Spleen (tissue), 11 donors: Measurements from ENCODE around the gene FILIP1. TPM values are rescaled to one million over a fixed set of nuclear protein-coding genes. Genes with fewer than 3 reads are reported as not detected.

ENCODE experiments used
- DNase-seq: peaks from one replicate; pipeline ENCODE4 v3.0.0-alpha.2; 2020
- H3K27ac ChIP-seq, 8 donors: fragments of 200-600 bp; sonication (generic) in 7 of 8; 1 replicate in 4 of 8; 2 replicates in 4 of 8; pipeline versions ENCODE4 v1.5.0 to v1.8.0; 2016 to 2021; ENCODE audit warnings: inconsistent platforms in 4 of 8, mild to moderate bottlenecking in 4 of 8, moderate library complexity in 1 of 8
- H3K27me3 ChIP-seq, 7 donors: fragments of 200-600 bp; sonication (generic) in 6 of 7; replicated peaks in 1 of 7; 1 replicate in 4 of 7; 2 replicates in 3 of 7; pipeline versions ENCODE4 v1.5.0 to v1.8.0; 2016 to 2021; ENCODE audit warnings: inconsistent platforms in 3 of 7, mild to moderate bottlenecking in 1 of 7
- H3K36me3 ChIP-seq, 6 donors: fragments of 200-600 bp; sonication (generic) in 5 of 6; 1 replicate in 4 of 6; 2 replicates in 2 of 6; pipeline versions ENCODE4 v1.5.0 to v1.8.0; 2016 to 2021; ENCODE audit warnings: inconsistent platforms in 2 of 6
- H3K4me1 ChIP-seq, 6 donors: fragments of 200-600 bp; sonication (generic) in 5 of 6; 1 replicate in 3 of 6; 2 replicates in 3 of 6; pipeline versions ENCODE4 v1.5.0 to v1.8.0; 2016 to 2021; ENCODE audit warnings: inconsistent platforms in 3 of 6
- H3K4me3 ChIP-seq, 8 donors: fragments of 200-600 bp; sonication (generic) in 7 of 8; 1 replicate in 4 of 8; 2 replicates in 4 of 8; pipeline versions ENCODE4 v1.5.0 to v1.8.0; 2016 to 2021; ENCODE audit warnings: inconsistent platforms in 4 of 8, mild to moderate bottlenecking in 4 of 8, moderate library complexity in 2 of 8
- H3K9me3 ChIP-seq, 8 donors: fragments of 200-600 bp; sonication (generic) in 7 of 8; 1 replicate in 4 of 8; 2 replicates in 4 of 8; pipeline versions ENCODE4 v1.5.0 to v1.8.0; 2016 to 2021; ENCODE audit warnings: inconsistent platforms in 4 of 8
- CTCF ChIP-seq, 11 experiments: fragments of 200-600 bp in 7 of 11; fragments of 450-650 bp in 4 of 11; sonication (generic) in 4 of 11; IDR thresholded peaks in 8 of 11; conservative IDR thresholded peaks in 3 of 11; 1 replicate in 7 of 11; 2 replicates in 4 of 11; pipeline versions ENCODE4 v1.4.0 to v1.8.0; 2016 to 2021; ENCODE audit warnings: antibody characterized with exemption in 11 of 11, inconsistent platforms in 4 of 11, mild to moderate bottlenecking in 1 of 11
- POLR2A ChIP-seq, 3 donors: fragments of 450-650 bp; IDR thresholded peaks; one replicate each; pipeline ENCODE4 v1.5.1; 2017; ENCODE audit warnings: antibody characterized with exemption in 3 of 3, mild to moderate bottlenecking in 1 of 3
- POLR2AphosphoS5 ChIP-seq, 3 donors: sonication (generic); formaldehyde crosslinking; IDR thresholded peaks; one replicate each; pipeline ENCODE4 v1.5.1; 2017; ENCODE audit warnings: antibody characterized with exemption in 3 of 3
- WGBS, 5 donors: extraction: QIAGEN DNeasy Blood & Tissue Kit in 3 of 5; methylation state at CpG; one replicate each; pipeline versions ENCODE4 v1.1.5 to v1.1.7; 2013 to 2018; 5-methylcytosine and 5-hydroxymethylcytosine counted together
- intact Hi-C: fragments of 100-400 bp; cut with DNase I; formaldehyde crosslinking; loops from one replicate; pipeline ENCODE4 v1.15.0; 2023; ENCODE audit warnings: low total_unique reads
- polyA plus RNA-seq, 3 donors: library from polyadenylated mRNA; stranded (reverse); fragments of 200-250 nt; gene quantifications; one replicate each; pipeline ENCODE4 v1.2.1, GENCODE V29; 2013
- total RNA-seq, 7 donors: library from RNA; depleted of rRNA in 3 of 7; stranded (reverse); fragments of >200 nt in 3 of 7; fragmentation: NEBNext Ultra II Directional in 4 of 7; extraction: Animal tissue kit (Norgen Biotek cat#: 25700) in 4 of 7; gene quantifications; one replicate each; pipeline versions ENCODE4 v1.1.0 to v1.2.1, GENCODE V29; 2016 to 2021
- donor health status: healthy with polysubstance abuse.
- donor health status: DM: no; HTN: no; CAD: no; lungs with moderate emphysema.
- donor health status: DM: no; HTN: no; CAD: no.
- donor health status: Bipolar disorder and iron deficiency.
- donor health status: healthy.
- donor health status: DM: no; HTN: no; CAD: no.
- donor health status: DM: yes; HTN: yes; CAD: no.

The FILIP1 gene
- total and polyA plus RNA-seq, 10 donors, result 0.11 to 0.59 (median 0.38) TPM

- no peak for DNase-seq
- intact Hi-C loops, result no loop called here
- TF ChIP-seq POLR2AphosphoS5 (IDR thresholded peaks at IDR 0.05) (no peak), CTCF (IDR thresholded peaks at IDR 0.05 in 8 of 11, conservative IDR thresholded peaks at IDR 0.05 in 3 of 11) (no peak), POLR2A (IDR thresholded peaks at IDR 0.05) (no peak)
- Histone ChIP-seq H3K9me3 (peaks cover 0 to 1% (median 0%) of the 10 kb centered on the region in 8 donors), H3K4me1 (no peaks in the 10 kb centered on the region), H3K4me3 (no peak overlapping the region), H3K27ac (no peak overlapping the region), H3K36me3 (no peaks in the 10 kb centered on the region), H3K27me3 (peaks cover 0 to 12% (median 0%) of the 10 kb centered on the region in 7 donors)
- 53 to 76% (median 66%) methylated on average over 4 of the region's 4 CpGs for WGBS, 5 donors
Observed at GRCh38 chr6:75501756-75502155, 8.2 kb upstream of the FILIP1 start.

GRCh38 chr6:75499640-75500039, 6.0 kb upstream of the FILIP1 start:
- intact Hi-C loops, result no loop called here
- DNase-seq, result no peak
- no peaks in the 10 kb centered on the region for H3K36me3 ChIP-seq
- H3K9me3 ChIP-seq, result no peaks in the 10 kb centered on the region
- H3K27ac ChIP-seq, result no peak overlapping the region
- no peak for TF ChIP-seq POLR2A (IDR thresholded peaks at IDR 0.05)
- no peak for TF ChIP-seq POLR2AphosphoS5 (IDR thresholded peaks at IDR 0.05)
- no peak for TF ChIP-seq CTCF (IDR thresholded peaks at IDR 0.05 in 8 of 11, conservative IDR thresholded peaks at IDR 0.05 in 3 of 11)
- H3K4me3 ChIP-seq, result no peak overlapping the region
- peaks cover 0 to 34% (median 7%) of the 10 kb centered on the region in 7 donors for H3K27me3 ChIP-seq
- 85 to 93% (median 87%) methylated on average over 4 of the region's 4 CpGs for WGBS, 5 donors
- H3K4me1 ChIP-seq, result peaks cover 0 to 9% (median 0%) of the 10 kb centered on the region in 6 donors

- no peaks in the 10 kb centered on the region for H3K9me3 ChIP-seq
- intact Hi-C loops, result no loop called here
- no peaks in the 10 kb centered on the region for H3K36me3 ChIP-seq
- no peak overlapping the region for H3K4me3 ChIP-seq
- DNase-seq, result no peak
- 69 to 83% (median 72%) methylated on average over 1 of the region's 1 CpG for WGBS, 5 donors
- H3K27me3 ChIP-seq, result peaks cover 0 to 40% (median 7%) of the 10 kb centered on the region in 7 donors
- H3K4me1 ChIP-seq, result peaks cover 0 to 9% (median 0%) of the 10 kb centered on the region in 6 donors
- no peak overlapping the region for H3K27ac ChIP-seq
- TF ChIP-seq POLR2A (IDR thresholded peaks at IDR 0.05) (no peak), POLR2AphosphoS5 (IDR thresholded peaks at IDR 0.05) (no peak)
Observed at GRCh38 chr6:75498862-75499261, 5.3 kb upstream of the FILIP1 start.

- Histone ChIP-seq H3K27ac (no peak overlapping the region), H3K36me3 (no peaks in the 10 kb centered on the region), H3K4me3 (no peak overlapping the region), H3K27me3 (peaks cover 0 to 49% (median 13%) of the 10 kb centered on the region in 7 donors), H3K4me1 (peaks cover 0 to 9% (median 0%) of the 10 kb centered on the region in 6 donors), H3K9me3 (no peaks in the 10 kb centered on the region)
- intact Hi-C loops, result no loop called here
- TF ChIP-seq CTCF (IDR thresholded peaks at IDR 0.05 in 8 of 11, conservative IDR thresholded peaks at IDR 0.05 in 3 of 11) (no peak), POLR2AphosphoS5 (IDR thresholded peaks at IDR 0.05) (no peak), POLR2A (IDR thresholded peaks at IDR 0.05) (no peak)
- WGBS, 5 donors, result 78 to 90% (median 86%) methylated on average over 3 of the region's 3 CpGs
- DNase-seq, result no peak
Observed at GRCh38 chr6:75497994-75498393, 4.4 kb upstream of the FILIP1 start.

GRCh38 chr6:75495011-75495410, 1.4 kb upstream of the FILIP1 start:
- Histone ChIP-seq H3K4me3 (no peak overlapping the region), H3K27ac (no peak overlapping the region), H3K27me3 (peaks cover 0 to 60% (median 13%) of the 10 kb centered on the region in 7 donors), H3K4me1 (peaks cover 0 to 9% (median 0%) of the 10 kb centered on the region in 6 donors), H3K9me3 (no peaks in the 10 kb centered on the region), H3K36me3 (no peaks in the 10 kb centered on the region)
- TF ChIP-seq CTCF (IDR thresholded peaks at IDR 0.05 in 8 of 11, conservative IDR thresholded peaks at IDR 0.05 in 3 of 11) (no peak), POLR2AphosphoS5 (IDR thresholded peaks at IDR 0.05) (no peak), POLR2A (IDR thresholded peaks at IDR 0.05) (no peak)
- DNase-seq, result no peak
- WGBS, 5 donors, result 69 to 94% (median 81%) methylated on average over 1 of the region's 1 CpG
- intact Hi-C loops, result no loop called here
